Smooth muscle cell (in vitro differentiated cells): ENCODE results near the gene SARS2. TPM values are rescaled to one million over a fixed set of nuclear protein-coding genes. Genes with fewer than 3 reads are reported as not detected.

Experiments
- DNase-seq: peaks from one replicate; lab custom pipeline; 2025; ENCODE audit not compliant: unreplicated experiment; lab: John Stamatoyannopoulos, UW
- H2AFZ ChIP-seq: fragments of 200-600 bp; sonication (generic); 2 replicates; pipeline ENCODE4 v1.6.0; 2016; ENCODE audit warnings: antibody characterized with exemption, low read depth, mild to moderate bottlenecking
- H3F3A ChIP-seq: fragments of 200-600 bp; sonication (generic); 2 replicates; pipeline ENCODE4 v1.6.0; 2017; ENCODE audit warnings: antibody characterized with exemption, low read depth
- H3K27ac ChIP-seq: fragments of 200-600 bp; sonication (generic); 2 replicates; pipeline ENCODE4 v1.5.1; 2016; ENCODE audit warnings: low read depth, mild to moderate bottlenecking
- H3K27me3 ChIP-seq: fragments of 200-600 bp; sonication (generic); 2 replicates; pipeline ENCODE4 v1.6.1; 2016; ENCODE audit warnings: low read depth, mild to moderate bottlenecking
- H3K36me3 ChIP-seq: fragments of 200-600 bp; sonication (generic); 2 replicates; pipeline ENCODE4 v1.5.1; 2016; ENCODE audit warnings: low read depth
- H3K4me1 ChIP-seq: fragments of 200-600 bp; sonication (generic); 2 replicates; pipeline ENCODE4 v1.5.1; 2016; ENCODE audit warnings: low read depth
- H3K4me2 ChIP-seq: fragments of 200-600 bp; sonication (generic); 2 replicates; pipeline ENCODE4 v1.6.0; 2016; ENCODE audit warnings: mild to moderate bottlenecking
- H3K4me3 ChIP-seq: fragments of 200-600 bp; sonication (generic); 2 replicates; pipeline ENCODE4 v1.5.1; 2016; ENCODE audit warnings: mild to moderate bottlenecking
- H3K79me2 ChIP-seq: fragments of 200-600 bp; sonication (generic); 2 replicates; pipeline ENCODE4 v1.6.0; 2016; ENCODE audit warnings: low read depth, mild to moderate bottlenecking
- H3K9ac ChIP-seq: fragments of 200-600 bp; sonication (generic); 2 replicates; pipeline ENCODE4 v1.6.0; 2016; ENCODE audit warnings: low read depth
- H3K9me3 ChIP-seq: fragments of 200-600 bp; sonication (generic); replicated peaks from 2 replicates; pipeline ENCODE4 v1.5.1; 2016; ENCODE audit warnings: low read depth
- H4K20me1 ChIP-seq: fragments of 200-600 bp; sonication (generic); 2 replicates; pipeline ENCODE4 v1.6.0; 2016; ENCODE audit warnings: low read depth
- CTCF ChIP-seq: fragments of 200-600 bp; sonication (generic); IDR thresholded peaks from 2 replicates; pipeline ENCODE4 v1.5.1; 2017; ENCODE audit warnings: borderline replicate concordance, mild to moderate bottlenecking, antibody characterized with exemption; ENCODE audit not compliant: insufficient read depth, poor library complexity, severe bottlenecking
- WGBS: methylation state at CpG from one replicate; pipeline ENCODE4 v1.1.7; 2016; ENCODE audit warnings: low lambda C conversion rate; 5-methylcytosine and 5-hydroxymethylcytosine counted together
- polyA plus RNA-seq: library from polyadenylated mRNA; unstranded; fragments of >200 nt; fragmentation: Nextera tagmentation; extraction: Ambion mirVana; gene quantifications from 2 replicates; pipeline ENCODE4 v1.2.1, GENCODE V29; 2016
- total RNA-seq: library from RNA; depleted of rRNA; stranded (reverse); fragments of >200 nt; gene quantifications from 2 replicates; pipeline ENCODE4 v1.2.3, GENCODE V29; 2014

The SARS2 gene
- total and polyA plus RNA-seq, 2 experiments from 2014 or later = 12.3 to 33.1 TPM

- Histone ChIP-seq H3K27ac (no peak overlapping the region), H3K9ac (no peak overlapping the region), H3F3A (no peaks in the 10 kb centered on the region), H2AFZ (no peak overlapping the region), H3K36me3 (no peaks in the 10 kb centered on the region), H3K4me2 (no peak overlapping the region), H3K27me3 (no peaks in the 10 kb centered on the region), H3K4me3 (no peak overlapping the region), H3K4me1 (no peaks in the 10 kb centered on the region), H3K79me2 (no peaks in the 10 kb centered on the region), H4K20me1 (no peaks in the 10 kb centered on the region), H3K9me3 (no peaks in the 10 kb centered on the region)
- DNase-seq = no peak
- TF ChIP-seq CTCF = no peak
- WGBS = 91% methylated on average over 19 of the region's 19 CpGs
Measured at GRCh38 chr19:38870612-38871011, 60.0 kb downstream of the SARS2 start.

GRCh38 chr19:38869836-38870607, 60.5 kb downstream of the SARS2 start:
- Histone ChIP-seq H3K4me1 (no peaks in the 10 kb centered on the region), H3K79me2 (no peaks in the 10 kb centered on the region), H3F3A (no peaks in the 10 kb centered on the region), H3K9me3 (no peaks in the 10 kb centered on the region), H3K4me2 (peak overlapping the region; percentile 88), H3K4me3 (peak overlapping the region; percentile 36), H2AFZ (peak overlapping the region; percentile 89), H3K9ac (no peak overlapping the region), H3K27ac (no peak overlapping the region), H3K36me3 (no peaks in the 10 kb centered on the region), H3K27me3 (no peaks in the 10 kb centered on the region), H4K20me1 (no peaks in the 10 kb centered on the region)
- TF ChIP-seq CTCF = peak; percentile 83
- peak; percentile 23 for DNase-seq
- WGBS = 26% methylated on average over 47 of the region's 62 CpGs

- 51% methylated on average over 31 of the region's 34 CpGs for WGBS
- no peaks in the 10 kb centered on the region for H3K4me1 ChIP-seq
- H3K36me3 ChIP-seq = no peaks in the 10 kb centered on the region
- H3K4me3 ChIP-seq = peak overlapping the region; percentile 36
- no peak overlapping the region for H3K9ac ChIP-seq
- no peak for DNase-seq
- peak overlapping the region; percentile 89 for H2AFZ ChIP-seq
- no peaks in the 10 kb centered on the region for H3K27me3 ChIP-seq
- H3K9me3 ChIP-seq = no peaks in the 10 kb centered on the region
- H3F3A ChIP-seq = no peaks in the 10 kb centered on the region
- no peaks in the 10 kb centered on the region for H3K79me2 ChIP-seq
- no peak for TF ChIP-seq CTCF
- peak overlapping the region; percentile 88 for H3K4me2 ChIP-seq
- H3K27ac ChIP-seq = no peak overlapping the region
- no peaks in the 10 kb centered on the region for H4K20me1 ChIP-seq
Measured at GRCh38 chr19:38869160-38869835, 61.3 kb downstream of the SARS2 start.
